Adipocyte (in vitro differentiated cells): ENCODE results near the gene DDR1.
"Not testable (repeated sequence)": the region's sequence is repeated elsewhere in the genome, so short reads cannot be mapped to it uniquely, and the experiment has no call there.

ENCODE experiments used
- DNase-seq: peaks from one replicate; pipeline ENCODE4 v3.0.0-alpha.2; 2015; ENCODE audit warnings: low read depth
- H3K27me3 ChIP-seq: replicated peaks from 2 replicates; pipeline ENCODE4 v1.7.0; 2013; ENCODE audit warnings: mild to moderate bottlenecking, low read length, moderate library complexity; ENCODE audit not compliant: control insufficient read depth, insufficient read depth
- H3K36me3 ChIP-seq: 2 replicates; pipeline ENCODE4 v1.7.0; 2013; ENCODE audit warnings: low read length, mild to moderate bottlenecking, moderate library complexity; ENCODE audit not compliant: control insufficient read depth, insufficient read depth, severe bottlenecking
- H3K4me1 ChIP-seq: 2 replicates; pipeline ENCODE4 v1.7.0; 2013; ENCODE audit warnings: mild to moderate bottlenecking, low read length, moderate library complexity; ENCODE audit not compliant: control insufficient read depth, insufficient read depth
- H3K4me3 ChIP-seq: 2 replicates; pipeline ENCODE4 v1.7.0; 2013; ENCODE audit warnings: mild to moderate bottlenecking, low read length, moderate library complexity
- H3K9ac ChIP-seq: 2 replicates; pipeline ENCODE4 v1.7.0; 2013; ENCODE audit warnings: mild to moderate bottlenecking, low read length, moderate library complexity
- H3K9me3 ChIP-seq: 2 replicates; pipeline ENCODE4 v1.7.0; 2013; ENCODE audit warnings: mild to moderate bottlenecking, low read length, moderate library complexity; ENCODE audit not compliant: control insufficient read depth

Gene DDR1

DNA sequence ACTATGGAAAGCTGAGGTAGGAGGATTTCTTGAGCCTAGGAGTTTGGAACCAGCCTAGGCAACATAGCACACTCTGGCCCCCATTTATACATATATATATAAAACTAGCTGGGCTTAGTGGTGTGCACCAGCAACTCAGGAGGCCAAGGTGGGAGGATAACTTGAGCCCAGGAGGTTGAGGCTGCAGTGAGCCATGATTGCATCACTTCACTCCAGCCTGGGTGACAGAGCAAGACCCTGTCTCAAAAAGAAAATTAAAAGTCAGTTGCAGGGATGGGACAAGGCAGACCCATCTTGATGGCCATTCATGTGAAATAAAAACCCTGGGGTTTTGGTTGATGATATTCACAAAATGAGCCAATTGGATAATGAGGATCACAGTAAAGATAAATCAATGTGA, 17.1 kb downstream of the DDR1 start:
- no peak for DNase-seq
- Histone ChIP-seq H3K4me3 (no peak overlapping the region), H3K4me1 (no peaks in the 10 kb centered on the region), H3K9me3 (no peaks in the 10 kb centered on the region), H3K9ac (no peak overlapping the region), H3K36me3 (peaks cover 29% of the 10 kb centered on the region), H3K27me3 (no peaks in the 10 kb centered on the region)

DNA sequence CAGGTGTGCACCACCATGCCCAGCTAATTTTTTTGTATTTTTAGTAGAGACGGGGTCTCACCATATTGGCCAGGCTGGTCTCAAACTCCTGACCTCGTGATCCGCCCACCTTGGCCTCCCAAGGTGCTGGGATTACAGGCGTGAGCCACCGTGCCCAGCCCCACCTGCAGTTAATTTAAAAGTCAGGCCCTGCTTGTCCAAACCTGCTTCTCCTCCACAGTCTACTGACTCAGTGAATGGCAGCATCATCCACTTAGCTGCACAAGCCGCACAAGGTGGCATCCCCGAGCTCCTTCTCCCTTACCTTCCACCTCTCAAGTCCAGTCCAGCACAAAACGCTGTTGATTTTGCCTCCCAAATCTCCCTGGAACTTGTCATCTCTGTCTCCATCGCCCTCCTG, 17.9 kb downstream of the DDR1 start:
- H3K27me3 ChIP-seq, DNase-seq, H3K9ac ChIP-seq, H3K9me3 ChIP-seq, H3K4me3 ChIP-seq, H3K4me1 ChIP-seq: not testable (repeated sequence)
- peaks cover 29% of the 10 kb centered on the region for H3K36me3 ChIP-seq

DNA sequence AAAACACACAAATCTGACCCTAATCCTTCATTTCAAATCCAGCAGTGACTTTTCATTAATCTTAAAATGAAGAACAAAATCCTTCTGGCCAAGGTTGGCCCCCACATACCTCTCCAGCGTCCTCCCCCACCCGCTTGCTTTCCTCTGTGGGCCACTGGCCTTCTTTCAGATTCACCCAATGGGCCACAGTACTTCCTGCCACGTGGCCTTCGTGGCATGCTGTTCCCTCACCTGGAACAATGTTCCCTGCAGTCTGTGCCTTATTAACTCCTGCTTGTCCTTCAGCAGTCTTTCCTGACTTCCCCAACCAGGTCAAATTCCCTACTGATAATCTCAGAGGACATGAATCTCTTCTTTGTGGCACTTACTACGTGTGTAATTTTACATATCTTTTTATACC, 18.4 kb downstream of the DDR1 start:
- Histone ChIP-seq H3K27me3 (no peaks in the 10 kb centered on the region), H3K4me3 (no peak overlapping the region), H3K9ac (no peak overlapping the region), H3K36me3 (peaks cover 24% of the 10 kb centered on the region), H3K9me3 (no peaks in the 10 kb centered on the region), H3K4me1 (no peaks in the 10 kb centered on the region)
- DNase-seq = no peak

DNA sequence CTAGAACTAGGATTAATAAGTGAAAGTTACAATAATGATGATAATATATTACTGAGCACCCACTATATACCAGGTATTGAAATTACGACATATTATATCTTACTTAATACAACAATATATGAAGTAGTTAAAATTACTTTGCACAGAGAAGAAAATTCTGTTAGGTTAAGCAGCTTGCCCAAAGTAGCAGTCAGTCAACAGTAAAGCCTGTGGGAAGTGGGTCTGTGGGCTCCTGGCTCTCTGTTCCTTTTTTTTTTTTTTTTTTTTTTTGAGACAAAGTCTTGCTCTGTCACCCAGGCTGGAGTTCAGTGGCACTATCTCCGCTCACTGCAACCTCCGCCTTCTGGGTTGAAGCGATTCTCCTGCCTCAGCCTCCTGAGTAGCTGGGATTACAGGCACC, 18.9 kb downstream of the DDR1 start:
- Histone ChIP-seq H3K4me3 (no peak overlapping the region), H3K36me3 (peaks cover 19% of the 10 kb centered on the region), H3K4me1 (no peaks in the 10 kb centered on the region), H3K27me3 (no peaks in the 10 kb centered on the region), H3K9ac (no peak overlapping the region), H3K9me3 (no peaks in the 10 kb centered on the region)
- DNase-seq = no peak

DNA sequence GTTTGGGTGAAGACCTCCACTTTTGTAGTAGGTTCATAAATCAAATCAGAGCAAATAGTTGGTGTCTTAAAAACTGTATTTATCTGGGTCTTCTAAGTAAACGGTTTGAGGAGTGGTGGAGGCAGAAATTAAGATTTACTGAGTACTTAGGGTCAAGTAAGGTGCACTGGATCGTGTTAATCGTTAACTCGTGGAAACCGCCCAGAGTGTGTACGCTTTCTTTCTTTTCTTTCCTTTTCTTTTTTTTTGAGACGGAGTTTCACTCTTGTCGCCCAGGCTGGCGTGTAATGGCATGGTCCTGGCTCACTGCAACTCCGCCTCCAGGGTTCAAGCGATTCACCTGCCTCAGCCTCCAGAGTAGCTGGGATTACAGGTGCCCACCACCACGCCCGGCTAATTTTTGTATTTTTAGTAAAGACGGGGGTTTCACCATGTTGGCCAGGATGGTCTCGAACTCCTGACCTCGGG, 23.0 kb downstream of the DDR1 start:
- peak overlapping the region; percentile 30 for H3K9ac ChIP-seq
- peaks cover 26% of the 10 kb centered on the region for H3K36me3 ChIP-seq
- not testable (repeated sequence) for H3K9me3 ChIP-seq, H3K27me3 ChIP-seq, DNase-seq
- peaks cover 19% of the 10 kb centered on the region for H3K4me1 ChIP-seq
- H3K4me3 ChIP-seq = peak overlapping the region; percentile 97

DNA sequence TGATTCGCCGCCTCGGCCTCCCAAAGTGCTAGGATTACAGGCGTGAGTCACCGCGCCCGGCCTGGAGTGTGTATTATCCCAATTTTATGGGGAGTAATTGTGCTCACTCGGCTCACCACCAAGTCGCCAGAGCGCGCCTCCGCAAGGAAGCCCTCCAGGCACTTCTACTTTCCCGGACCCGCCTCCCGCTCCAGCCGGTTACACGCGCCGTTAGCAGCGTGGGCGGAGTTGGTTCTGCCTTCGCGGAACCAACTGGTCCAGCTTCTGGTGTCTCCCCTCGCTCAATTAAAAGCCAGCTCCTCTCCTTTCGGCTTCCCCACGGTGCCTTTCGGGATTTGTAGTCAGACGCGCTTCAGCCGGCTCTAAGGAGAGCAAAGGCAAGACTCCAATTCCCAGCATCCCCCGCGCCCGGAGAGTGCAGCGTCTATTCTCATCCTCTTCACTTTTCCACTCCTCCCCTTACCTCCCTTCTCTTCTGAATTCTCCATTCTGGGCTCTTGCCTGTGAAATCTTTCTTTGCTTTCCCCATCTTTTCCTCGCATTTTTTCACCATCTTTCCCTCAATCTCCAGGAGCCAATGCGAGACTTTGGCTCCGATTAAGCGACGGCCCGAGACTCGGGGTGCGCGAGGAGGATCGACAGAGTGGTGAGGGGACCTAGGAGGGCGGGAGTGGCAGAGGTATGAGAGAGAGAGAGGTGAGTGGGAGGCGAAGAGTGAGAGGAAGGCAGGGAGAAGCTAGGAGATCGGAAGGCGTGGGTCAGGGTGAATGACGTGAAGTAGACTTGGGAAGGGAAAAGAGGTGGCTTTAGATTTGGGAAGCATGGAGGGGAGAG, 23.7 kb downstream of the DDR1 start, which contains the start of gene GTF2H4:
GTF2H4 (plus strand) TSS at position 450 of the 834 bp plus-strand sequence.
- Histone ChIP-seq H3K4me1 (peaks cover 19% of the 10 kb centered on the region), H3K9ac (peak within 1 kb of the TSS; percentile 94), H3K36me3 (peaks cover 33% of the 10 kb centered on the region), H3K4me3 (peak within 1 kb of the TSS; percentile 97), H3K9me3 (no peaks in the 10 kb centered on the region), H3K27me3 (no peaks in the 10 kb centered on the region)
- DNase-seq = peak; percentile 100

DNA sequence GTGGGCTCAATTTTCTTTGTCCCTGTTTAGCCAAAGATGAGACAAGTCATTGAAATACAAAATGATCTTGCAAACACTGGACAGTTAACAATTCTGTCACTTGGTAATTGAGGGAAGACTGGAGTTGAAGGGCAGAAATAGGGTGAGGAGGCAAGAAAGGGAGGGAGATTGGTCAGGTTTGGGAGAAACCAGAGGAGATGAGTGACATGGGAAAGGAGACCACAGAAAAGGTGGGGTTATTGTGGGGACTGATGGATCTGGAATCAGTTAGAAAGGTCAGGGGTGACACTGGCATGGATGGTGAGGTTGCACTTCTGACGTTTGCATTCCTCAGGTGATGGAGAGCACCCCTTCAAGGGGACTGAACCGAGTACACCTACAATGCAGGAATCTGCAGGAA, 24.4 kb downstream of the DDR1 start:
- H3K9ac ChIP-seq = peak overlapping the region; percentile 94
- peak overlapping the region; percentile 97 for H3K4me3 ChIP-seq
- H3K36me3 ChIP-seq = peaks cover 35% of the 10 kb centered on the region
- H3K27me3 ChIP-seq = no peaks in the 10 kb centered on the region
- peaks cover 22% of the 10 kb centered on the region for H3K4me1 ChIP-seq
- DNase-seq = no peak
- no peaks in the 10 kb centered on the region for H3K9me3 ChIP-seq

DNA sequence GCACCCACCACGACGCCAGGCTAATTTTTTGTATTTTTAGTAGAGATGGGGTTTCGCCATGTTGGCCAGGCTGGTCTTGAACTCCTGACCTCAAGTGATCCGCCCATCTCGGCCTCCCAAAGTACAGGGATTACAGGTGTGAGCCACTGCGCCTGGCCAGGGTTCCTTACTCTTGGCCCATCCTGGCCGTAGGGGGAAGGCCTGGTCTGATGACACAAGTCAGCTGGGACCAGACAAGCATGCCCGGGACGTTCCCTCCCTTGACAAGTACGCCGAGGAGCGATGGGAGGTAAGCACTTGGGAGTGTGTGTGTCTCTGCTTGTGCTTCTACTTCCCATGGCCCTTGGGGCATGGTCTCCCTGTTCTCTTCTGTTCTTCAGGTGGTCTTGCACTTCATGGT, 26.2 kb downstream of the DDR1 start:
- not testable (repeated sequence) for H3K9ac ChIP-seq, H3K27me3 ChIP-seq, H3K4me3 ChIP-seq, H3K9me3 ChIP-seq, DNase-seq
- H3K4me1 ChIP-seq = peaks cover 34% of the 10 kb centered on the region
- peaks cover 35% of the 10 kb centered on the region for H3K36me3 ChIP-seq

DNA sequence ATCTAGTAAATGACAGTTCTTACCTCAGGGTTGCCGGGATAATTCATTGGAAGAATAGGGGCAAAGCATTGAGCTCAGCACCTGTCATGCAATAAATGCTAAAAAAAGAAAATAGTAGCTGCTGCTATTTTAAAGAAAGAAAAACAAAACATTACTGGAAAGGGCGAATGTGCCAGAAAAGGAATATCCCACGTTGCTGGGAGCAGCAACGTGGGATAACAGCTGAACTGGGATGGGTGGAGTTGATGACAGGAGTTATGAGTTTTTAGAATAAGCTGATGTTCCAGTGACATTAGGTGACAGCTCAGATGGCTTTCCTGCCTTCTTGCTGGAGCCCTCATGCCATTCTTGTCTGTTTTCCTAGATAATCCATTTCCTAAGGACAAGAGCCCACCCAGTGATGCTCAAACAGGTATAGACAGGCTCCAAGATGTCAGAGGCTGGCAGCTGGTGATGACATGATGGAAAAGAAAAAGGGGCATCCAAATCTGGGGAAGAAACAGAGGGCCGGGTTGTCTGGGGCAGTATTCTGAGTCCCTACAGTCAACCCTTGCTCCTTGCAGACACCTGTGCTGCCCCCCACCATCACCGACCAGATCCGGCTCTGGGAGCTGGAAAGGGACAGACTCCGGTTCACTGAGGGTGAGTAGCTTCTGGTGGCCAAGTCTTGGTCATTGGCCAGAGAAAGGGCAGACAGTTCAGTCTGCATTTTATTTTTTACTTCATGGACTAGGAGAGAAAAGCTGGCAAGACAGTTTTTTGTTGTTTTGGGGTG, 28.6 kb downstream of the DDR1 start:
- H3K36me3 ChIP-seq = peaks cover 42% of the 10 kb centered on the region
- no peak overlapping the region for H3K9ac ChIP-seq

DNA sequence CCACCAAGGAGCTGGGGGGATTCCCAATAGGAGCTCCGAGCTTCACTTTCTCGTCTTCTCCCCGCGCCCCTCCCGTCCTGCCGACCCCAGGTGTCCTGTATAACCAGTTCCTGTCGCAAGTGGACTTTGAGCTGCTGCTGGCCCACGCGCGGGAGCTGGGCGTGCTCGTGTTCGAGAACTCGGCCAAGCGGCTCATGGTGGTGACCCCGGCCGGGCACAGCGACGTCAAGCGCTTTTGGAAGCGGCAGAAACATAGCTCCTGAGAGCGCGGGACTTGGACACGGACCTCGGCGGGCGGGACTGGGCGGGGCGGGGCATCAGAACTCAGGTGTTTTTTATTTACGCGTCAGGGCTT, 29.4 kb downstream of the DDR1 start:
- H3K9ac ChIP-seq = peak overlapping the region; percentile 75
- peaks cover 30% of the 10 kb centered on the region for H3K4me1 ChIP-seq
- H3K4me3 ChIP-seq = peak overlapping the region; percentile 82
- no peaks in the 10 kb centered on the region for H3K27me3 ChIP-seq
- H3K36me3 ChIP-seq = peaks cover 42% of the 10 kb centered on the region
- no peak for DNase-seq
- H3K9me3 ChIP-seq = no peaks in the 10 kb centered on the region

More for the DNA sequence above, 28.6 kb downstream of the DDR1 start:
- H3K4me1 ChIP-seq = peaks cover 34% of the 10 kb centered on the region
- no peak overlapping the region for H3K4me3 ChIP-seq
- no peaks in the 10 kb centered on the region for H3K27me3 ChIP-seq
- H3K9me3 ChIP-seq = no peaks in the 10 kb centered on the region
- no peak for DNase-seq

DNA sequence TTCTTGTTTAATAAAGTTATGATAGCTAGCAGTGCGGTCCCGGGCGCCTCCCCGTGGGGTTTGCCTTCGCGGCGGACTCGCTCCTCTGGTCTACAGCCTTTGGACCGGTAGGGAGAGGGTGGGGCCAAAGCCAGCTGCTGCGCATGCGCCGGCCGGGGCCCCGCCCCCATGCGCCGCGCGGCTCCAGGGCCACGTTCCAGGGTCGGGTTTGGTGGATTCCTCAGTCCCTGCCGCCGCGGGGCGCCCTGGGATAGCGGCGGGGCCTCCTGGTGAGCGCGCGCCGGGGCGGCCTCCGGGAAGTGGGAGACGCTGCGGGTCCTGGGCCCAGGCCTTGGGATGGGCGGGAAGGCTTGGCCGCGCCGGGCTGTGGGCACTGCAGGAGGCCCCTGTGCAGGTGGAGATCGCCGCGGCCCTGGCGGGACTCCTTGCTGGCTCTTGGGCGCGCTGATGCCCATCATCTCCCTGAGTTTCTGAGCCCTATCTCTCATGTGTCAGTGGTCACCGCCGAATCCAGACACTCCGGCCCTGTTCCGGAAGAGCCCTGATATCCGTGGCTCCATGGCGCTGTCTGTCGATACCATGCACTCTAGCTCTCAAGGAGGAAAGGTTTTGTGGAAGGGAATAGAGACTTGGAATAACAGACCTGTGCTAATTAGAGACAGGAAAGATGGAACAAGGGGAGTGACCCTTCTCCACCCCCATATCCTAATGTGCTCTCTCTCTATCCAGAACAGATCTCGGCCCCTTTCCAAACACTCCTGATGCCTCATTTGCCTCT, 29.9 kb downstream of the DDR1 start, which contains the start of gene VARS2:
VARS2 (plus strand) TSS at position 163 of the 778 bp plus-strand sequence; CDS start at position 762, 599 bp downstream.
- Histone ChIP-seq H3K36me3 (peaks cover 43% of the 10 kb centered on the region), H3K27me3 (no peaks in the 10 kb centered on the region), H3K9me3 (no peaks in the 10 kb centered on the region), H3K4me1 (peaks cover 24% of the 10 kb centered on the region), H3K4me3 (peak within 1 kb of the TSS; percentile 82), H3K9ac (peak within 1 kb of the TSS; percentile 92)
- peak; percentile 97 for DNase-seq
